GM12878 (cell line): Measurements from ENCODE around the gene TTC8. TPM values are rescaled to one million over a fixed set of nuclear protein-coding genes. Genes with fewer than 3 reads are reported as not detected.

Experiments
- ATAC-seq: fragments of 200-7000 bp; cut with Tn5 transposase; 3 replicates; pipeline ENCODE4 v1.9.1; 2020; ENCODE audit warnings: mild to moderate bottlenecking, moderate library complexity
- BruUV-seq: library from RNA; stranded (reverse); fragments of 400-500 nt; replicated peaks from 2 replicates; lab custom pipeline; 2021; lab: Mats Ljungman, UMichigan
- CTCF ChIA-PET: fragments of 300-600 bp; sonication (Branson Sonifier 250); formaldehyde crosslinking; extraction: SDS; loops from one replicate; lab custom pipeline; 2021; ENCODE audit warnings: inconsistent platforms; lab: Yijun Ruan, JAX
- POLR2A ChIA-PET: fragments of 350-600 bp; formaldehyde crosslinking; extraction: SDS; loops from one replicate; lab custom pipeline; 2021; ENCODE audit warnings: inconsistent platforms; lab: Charles Lee
- RAD21 ChIA-PET: fragments of 300-600 bp; sonication (Branson Sonifier 250); formaldehyde crosslinking; loops from one replicate; lab custom pipeline; 2023; ENCODE audit warnings: antibody characterized with exemption; ENCODE audit not compliant: unreplicated experiment; lab: Charles Lee
- SMC1A ChIA-PET: fragments of 300-600 bp; sonication (Branson Sonifier 250); formaldehyde crosslinking; loops from one replicate; lab custom pipeline; 2023; ENCODE audit not compliant: unreplicated experiment, uncharacterized antibody; lab: Charles Lee
- DNase-seq: peaks from one replicate; pipeline ENCODE4 v3.0.0-alpha.2; 2011; ENCODE audit warnings: low read depth, low spot score
- FAIRE-seq: peaks from 3 replicates; lab custom pipeline; 2011; peaks lifted over from hg19 to GRCh38; lab: Jason Lieb, UNC
- H2AFZ ChIP-seq: 2 replicates; pipeline ENCODE4 v1.6.0; 2011; ENCODE audit warnings: low read depth, low read length, control low read depth; ENCODE audit not compliant: control insufficient read depth
- H3K27ac ChIP-seq: 2 replicates; pipeline ENCODE4 v1.5.1; 2011; ENCODE audit warnings: control low read depth; ENCODE audit not compliant: control insufficient read depth, insufficient read depth
- H3K27me3 ChIP-seq, 2 experiments: replicated peaks in 1 of 2; 2 replicates each; pipeline versions ENCODE4 v1.6.0 to v1.6.1; 2011; ENCODE audit warnings: low read length in 1 of 2; ENCODE audit not compliant: control insufficient read depth in 2 of 2, insufficient read depth in 2 of 2
- H3K36me3 ChIP-seq, 2 experiments: 2 replicates each; pipeline ENCODE4 v1.5.1; 2011; ENCODE audit warnings: low read length in 1 of 2; ENCODE audit not compliant: control insufficient read depth in 2 of 2, insufficient read depth in 2 of 2
- H3K4me1 ChIP-seq: 2 replicates; pipeline ENCODE4 v1.6.1; 2011; ENCODE audit warnings: mild to moderate bottlenecking, low read length, moderate library complexity, mixed read lengths; ENCODE audit not compliant: control insufficient read depth, insufficient read depth
- H3K4me2 ChIP-seq: 2 replicates; pipeline ENCODE4 v1.6.0; 2011; ENCODE audit warnings: control low read depth; ENCODE audit not compliant: control insufficient read depth, insufficient read depth
- H3K4me3 ChIP-seq: fragments of 200-600 bp; sonication (generic); 2 replicates; pipeline ENCODE4 v1.5.1; 2016
- H3K79me2 ChIP-seq: 2 replicates; pipeline ENCODE4 v1.6.0; 2011; ENCODE audit warnings: low read length; ENCODE audit not compliant: control insufficient read depth, insufficient read depth
- H3K9ac ChIP-seq: 2 replicates; pipeline ENCODE4 v1.8.0; 2011; ENCODE audit warnings: low read length, control low read depth, mixed read lengths; ENCODE audit not compliant: control insufficient read depth, insufficient read depth
- H3K9me3 ChIP-seq: replicated peaks from 3 replicates; pipeline ENCODE4 v1.5.1; 2011; ENCODE audit warnings: mild to moderate bottlenecking, low read length; ENCODE audit not compliant: control insufficient read depth, insufficient read depth
- H4K20me1 ChIP-seq: 2 replicates; pipeline ENCODE4 v1.6.0; 2011; ENCODE audit not compliant: control insufficient read depth, insufficient read depth
- ATF7 ChIP-seq: fragments of 450-650 bp; IDR thresholded peaks from 2 replicates; pipeline ENCODE4 v1.6.1; 2016; ENCODE audit warnings: low read depth, mild to moderate bottlenecking
- CEBPB ChIP-seq, 2 experiments: fragments of 150-350 bp in 1 of 2; IDR thresholded peaks; 2 replicates each; pipeline ENCODE4 v1.6.1; 2012 to 2014; ENCODE audit warnings: low read depth in 2 of 2, low read length in 2 of 2, borderline replicate concordance in 1 of 2, inconsistent platforms in 1 of 2
- CHD2 ChIP-seq: IDR thresholded peaks from 2 replicates; pipeline ENCODE4 v1.6.1; 2011; ENCODE audit warnings: low read depth, low read length, improper control_type of control experiment, borderline replicate concordance
- EGR1 ChIP-seq, 2 experiments: IDR thresholded peaks; 1 replicate in 1 of 2; 2 replicates in 1 of 2; pipeline ENCODE4 v1.6.1; 2011 to 2012; ENCODE audit warnings: low read depth in 2 of 2, low read length in 2 of 2, borderline replicate concordance in 1 of 2, mild to moderate bottlenecking in 1 of 2, moderate library complexity in 1 of 2
- GATAD2B ChIP-seq: fragments of 450-650 bp; conservative IDR thresholded peaks from 2 replicates; pipeline ENCODE4 v1.6.1; 2017; ENCODE audit warnings: low read depth, mild to moderate bottlenecking, moderate library complexity
- HCFC1 ChIP-seq: fragments of 150-350 bp; IDR thresholded peaks from 2 replicates; pipeline ENCODE4 v1.6.1; 2014; ENCODE audit warnings: low read length
- SMAD1 ChIP-seq: fragments of 450-650 bp; IDR thresholded peaks from 2 replicates; pipeline ENCODE4 v1.6.1; 2018; ENCODE audit warnings: mild to moderate bottlenecking, low read depth; ENCODE audit not compliant: partially characterized antibody
- SREBF2 ChIP-seq: IDR thresholded peaks from 2 replicates; pipeline ENCODE4 v1.6.1; 2012; ENCODE audit warnings: mild to moderate bottlenecking, low read length
- STAT3 ChIP-seq: IDR thresholded peaks from 2 replicates; pipeline ENCODE4 v1.6.1; 2011; ENCODE audit warnings: low read depth, low read length, improper control_type of control experiment
- TCF12 ChIP-seq: IDR thresholded peaks from 2 replicates; pipeline ENCODE4 v1.6.1; 2011; ENCODE audit warnings: low read depth, mild to moderate bottlenecking, low read length
- WGBS: methylation state at CpG from one replicate; pipeline ENCODE4 v1.1.6; 2016; ENCODE audit warnings: low lambda C conversion rate; ENCODE audit not compliant: insufficient replicate concordance, insufficient coverage; ENCODE audit errors: missing lambda C conversion rate; 5-methylcytosine and 5-hydroxymethylcytosine counted together
- in situ Hi-C: fragments of 300-500 bp; cut with MboI; formaldehyde crosslinking; loops from 9 replicates; pipeline ENCODE4 v1.14.3; 2018; ENCODE audit warnings: mixed read lengths
- intact Hi-C: fragments of 100-400 bp; cut with micrococcal nuclease; formaldehyde crosslinking; loops from one replicate; pipeline ENCODE4 v1.14.2; 2022; ENCODE audit not compliant: unreplicated experiment
- polyA plus RNA-seq, 11 experiments: library from polyadenylated mRNA; depleted of rRNA in 4 of 11; unstranded in 6 of 11; stranded (reverse) in 5 of 11; fragments of >200 nt; fragmentation: Nextera tagmentation in 4 of 11; fragmentation: Illumina TruSeq in 1 of 11; extraction: Ambion mirVana in 4 of 11; extraction: Trizol in 1 of 11; gene quantifications; 1 replicate in 1 of 11; 2 replicates in 10 of 11; pipeline versions ENCODE4 v1.2.1 to v1.2.3, GENCODE V29; 2011 to 2016; ENCODE audit warnings: inconsistent platforms in 2 of 11, missing spikeins in 2 of 11, low read depth in 1 of 11
- total RNA-seq, 4 experiments: library from RNA; depleted of rRNA in 3 of 4; stranded (reverse); fragments of >200 nt in 3 of 4; fragmentation: Illumina TruSeq in 1 of 4; extraction: Trizol in 1 of 4; gene quantifications; 2 replicates each; pipeline versions ENCODE4 v1.2.1 to v1.2.3, GENCODE V29; 2013 to 2021
- TF ChIP-seq, protein P1 (sequence below): fragments of 450-650 bp; IDR thresholded peaks from 2 replicates; pipeline ENCODE4 v1.6.1; 2016; ENCODE audit warnings: mild to moderate bottlenecking
- TF ChIP-seq, protein P2 (sequence below): fragments of 450-650 bp; IDR thresholded peaks from 2 replicates; pipeline ENCODE4 v1.6.1; 2016; ENCODE audit warnings: mild to moderate bottlenecking, moderate library complexity, borderline replicate concordance

TTC8 gene
- total and polyA plus RNA-seq, 10 of the 15 experiments (the other 5 are each of a cell fraction or from before 2014, with no cell fraction given): 1.5 to 4.6 (median 2.5) TPM

DNA sequence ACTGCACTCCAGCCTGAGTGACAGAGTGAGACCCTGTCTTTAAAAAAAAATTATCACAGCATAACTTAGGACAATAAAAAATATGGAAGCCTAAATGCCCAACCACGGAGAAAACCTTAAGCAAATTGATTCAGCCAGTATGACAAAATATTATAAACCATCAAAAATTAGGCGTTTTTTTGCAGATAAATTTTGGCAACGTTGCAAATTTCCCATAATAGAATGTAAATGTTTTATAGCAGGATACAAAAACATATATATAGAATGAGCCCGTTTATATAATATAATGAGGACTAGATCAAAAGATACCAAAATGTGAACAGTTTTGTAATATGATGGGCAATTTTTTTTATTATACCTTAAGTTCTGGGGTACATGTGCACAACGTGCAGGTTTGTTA lies 24.9 kb upstream of the TTC8 start:
- ChIA-PET SMC1A (no interaction called here), RAD21 (no interaction called here), POLR2A (no interaction called here), CTCF (no interaction called here)
- ATAC-seq: no peak
- H3K27me3 ChIP-seq: no peaks in the 10 kb centered on the region
- intact Hi-C loops: no loop called here
- H3K4me2 ChIP-seq: no peak overlapping the region
- no TSS peak for BruUV-seq
- no peak for DNase-seq
- no peak overlapping the region for H3K4me3 ChIP-seq
- no peak overlapping the region for H3K9ac ChIP-seq
- H3K36me3 ChIP-seq: no peaks in the 10 kb centered on the region
- no peak overlapping the region for H2AFZ ChIP-seq
- H4K20me1 ChIP-seq: no peaks in the 10 kb centered on the region
- no peaks in the 10 kb centered on the region for H3K79me2 ChIP-seq
- H3K27ac ChIP-seq: no peak overlapping the region
- H3K9me3 ChIP-seq: no peaks in the 10 kb centered on the region
- no peak for FAIRE-seq
- in situ Hi-C loops: no loop called here
- TF ChIP-seq EGR1 (IDR thresholded peaks at IDR 0.05; ENCODE audit: borderline replicate concordance in 1 of 2, low read depth in 2 of 2, low read length in 2 of 2) (no peak), CEBPB (IDR thresholded peaks at IDR 0.05; ENCODE audit: borderline replicate concordance in 1 of 2, low read depth in 2 of 2, low read length in 2 of 2) (no peak), GATAD2B (no peak)
- TF ChIP-seq, protein P1, sequence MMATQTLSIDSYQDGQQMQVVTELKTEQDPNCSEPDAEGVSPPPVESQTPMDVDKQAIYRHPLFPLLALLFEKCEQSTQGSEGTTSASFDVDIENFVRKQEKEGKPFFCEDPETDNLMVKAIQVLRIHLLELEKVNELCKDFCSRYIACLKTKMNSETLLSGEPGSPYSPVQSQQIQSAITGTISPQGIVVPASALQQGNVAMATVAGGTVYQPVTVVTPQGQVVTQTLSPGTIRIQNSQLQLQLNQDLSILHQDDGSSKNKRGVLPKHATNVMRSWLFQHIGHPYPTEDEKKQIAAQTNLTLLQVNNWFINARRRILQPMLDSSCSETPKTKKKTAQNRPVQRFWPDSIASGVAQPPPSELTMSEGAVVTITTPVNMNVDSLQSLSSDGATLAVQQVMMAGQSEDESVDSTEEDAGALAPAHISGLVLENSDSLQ: no peak
- WGBS: 25% methylated on average over 5 of the region's 5 CpGs
- no peaks in the 10 kb centered on the region for H3K4me1 ChIP-seq

DNA sequence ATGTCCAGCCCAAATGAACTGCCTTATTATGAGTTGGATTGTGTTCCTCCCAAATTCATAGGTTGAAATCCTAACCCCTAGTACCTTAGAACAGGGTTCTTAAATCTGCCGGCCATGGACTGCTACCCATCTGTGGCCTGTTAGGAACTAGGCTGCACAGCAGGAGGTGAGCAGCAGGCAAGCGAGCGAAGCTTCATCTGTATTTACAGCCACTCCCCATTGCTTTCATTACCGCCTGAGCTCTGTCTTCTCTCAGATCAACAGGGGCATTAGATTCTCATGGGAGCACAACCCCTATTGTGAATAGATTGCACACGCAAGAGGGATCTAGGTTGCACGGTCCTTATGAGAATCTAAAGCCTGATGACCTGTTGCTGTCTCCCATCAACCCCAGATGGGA lies 21.9 kb upstream of the TTC8 start:
- no peaks in the 10 kb centered on the region for H4K20me1 ChIP-seq
- in situ Hi-C loops (no loop called here), intact Hi-C loops (no loop called here)
- FAIRE-seq (no peak), ATAC-seq (no peak), DNase-seq (no peak)
- WGBS: 66% methylated on average over 6 of the region's 6 CpGs
- no peaks in the 10 kb centered on the region for H3K9me3 ChIP-seq
- H3K27ac ChIP-seq: no peak overlapping the region
- BruUV-seq: no TSS peak
- H3K9ac ChIP-seq: no peak overlapping the region
- no peaks in the 10 kb centered on the region for H3K27me3 ChIP-seq
- CTCF ChIA-PET: no interaction called here
- SMC1A ChIA-PET: no interaction called here
- H2AFZ ChIP-seq: no peak overlapping the region
- H3K4me3 ChIP-seq: no peak overlapping the region
- no peak overlapping the region for H3K4me2 ChIP-seq
- H3K79me2 ChIP-seq: no peaks in the 10 kb centered on the region
- H3K36me3 ChIP-seq: no peaks in the 10 kb centered on the region
- RAD21 ChIA-PET: no interaction called here
- no peaks in the 10 kb centered on the region for H3K4me1 ChIP-seq
- POLR2A ChIA-PET: no interaction called here
- no peak for TF ChIP-seq TCF12
- TF ChIP-seq, protein P2, sequence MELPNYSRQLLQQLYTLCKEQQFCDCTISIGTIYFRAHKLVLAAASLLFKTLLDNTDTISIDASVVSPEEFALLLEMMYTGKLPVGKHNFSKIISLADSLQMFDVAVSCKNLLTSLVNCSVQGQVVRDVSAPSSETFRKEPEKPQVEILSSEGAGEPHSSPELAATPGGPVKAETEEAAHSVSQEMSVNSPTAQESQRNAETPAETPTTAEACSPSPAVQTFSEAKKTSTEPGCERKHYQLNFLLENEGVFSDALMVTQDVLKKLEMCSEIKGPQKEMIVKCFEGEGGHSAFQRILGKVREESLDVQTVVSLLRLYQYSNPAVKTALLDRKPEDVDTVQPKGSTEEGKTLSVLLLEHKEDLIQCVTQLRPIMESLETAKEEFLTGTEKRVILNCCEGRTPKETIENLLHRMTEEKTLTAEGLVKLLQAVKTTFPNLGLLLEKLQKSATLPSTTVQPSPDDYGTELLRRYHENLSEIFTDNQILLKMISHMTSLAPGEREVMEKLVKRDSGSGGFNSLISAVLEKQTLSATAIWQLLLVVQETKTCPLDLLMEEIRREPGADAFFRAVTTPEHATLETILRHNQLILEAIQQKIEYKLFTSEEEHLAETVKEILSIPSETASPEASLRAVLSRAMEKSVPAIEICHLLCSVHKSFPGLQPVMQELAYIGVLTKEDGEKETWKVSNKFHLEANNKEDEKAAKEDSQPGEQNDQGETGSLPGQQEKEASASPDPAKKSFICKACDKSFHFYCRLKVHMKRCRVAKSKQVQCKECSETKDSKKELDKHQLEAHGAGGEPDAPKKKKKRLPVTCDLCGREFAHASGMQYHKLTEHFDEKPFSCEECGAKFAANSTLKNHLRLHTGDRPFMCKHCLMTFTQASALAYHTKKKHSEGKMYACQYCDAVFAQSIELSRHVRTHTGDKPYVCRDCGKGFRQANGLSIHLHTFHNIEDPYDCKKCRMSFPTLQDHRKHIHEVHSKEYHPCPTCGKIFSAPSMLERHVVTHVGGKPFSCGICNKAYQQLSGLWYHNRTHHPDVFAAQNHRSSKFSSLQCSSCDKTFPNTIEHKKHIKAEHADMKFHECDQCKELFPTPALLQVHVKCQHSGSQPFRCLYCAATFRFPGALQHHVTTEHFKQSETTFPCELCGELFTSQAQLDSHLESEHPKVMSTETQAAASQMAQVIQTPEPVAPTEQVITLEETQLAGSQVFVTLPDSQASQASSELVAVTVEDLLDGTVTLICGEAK: no peak
- TF ChIP-seq SMAD1: no peak
- no peak for TF ChIP-seq STAT3
- TF ChIP-seq HCFC1: no peak
- no peak for TF ChIP-seq CHD2
- TF ChIP-seq SREBF2: no peak
- no peak for TF ChIP-seq ATF7
